T-helper 9 cell (primary cell): ENCODE results near the gene SERP2.
"Not testable (repeated sequence)": the region's sequence is repeated elsewhere in the genome, so short reads cannot be mapped to it uniquely, and the experiment has no call there.

Source experiments
- DNase-seq: peaks from one replicate; pipeline ENCODE4 v3.0.0-alpha.2; 2020
- total RNA-seq, 2 donors: gene quantifications; one replicate each; lab custom pipeline; 2026; lab: John Stamatoyannopoulos, UW

SERP2 gene
- total RNA-seq, result 0 to 0.07 reads per million in 2 donors

GRCh38 chr13:44373601-44374347, at the start of gene SERP2:
Gene SERP2, plus strand, starts transcription at chr13:44373824. Its CDS starts 202 bp downstream, at chr13:44374026.
- DNase-seq, result no peak

- no peak for DNase-seq
These were observed 46.7 kb upstream of the SERP2 start for GRCh38 chr13:44326961-44327360.

- DNase-seq, result not testable (repeated sequence)
These were observed 44.6 kb upstream of the SERP2 start for GRCh38 chr13:44329041-44329440.

GRCh38 chr13:44329909-44330545, 43.6 kb upstream of the SERP2 start:
- no peak for DNase-seq

GRCh38 chr13:44331446-44331845, 42.2 kb upstream of the SERP2 start:
- DNase-seq, result no peak

GRCh38 chr13:44331912-44332851, 41.4 kb upstream of the SERP2 start:
- no peak for DNase-seq

- DNase-seq, result no peak
These were observed 39.5 kb upstream of the SERP2 start for GRCh38 chr13:44333950-44334655.

- no peak for DNase-seq
These were observed 38.9 kb upstream of the SERP2 start for GRCh38 chr13:44334751-44335150.

GRCh38 chr13:44336934-44337333, 36.7 kb upstream of the SERP2 start:
- DNase-seq, result no peak

- no peak for DNase-seq
These were observed 36.0 kb upstream of the SERP2 start for GRCh38 chr13:44337581-44337980.

- no peak for DNase-seq
These were observed 33.1 kb upstream of the SERP2 start for GRCh38 chr13:44340508-44340907.

- no peak for DNase-seq
These were observed 30.9 kb upstream of the SERP2 start for GRCh38 chr13:44342741-44343140.

GRCh38 chr13:44346534-44346933, 27.1 kb upstream of the SERP2 start:
- DNase-seq, result no peak

GRCh38 chr13:44347301-44347700, 26.3 kb upstream of the SERP2 start:
- DNase-seq, result no peak

- no peak for DNase-seq
These were observed 25.7 kb upstream of the SERP2 start for GRCh38 chr13:44347949-44348348.

- DNase-seq, result no peak
These were observed 22.7 kb upstream of the SERP2 start for GRCh38 chr13:44350775-44351504.

GRCh38 chr13:44351505-44351854, 22.1 kb upstream of the SERP2 start:
- no peak for DNase-seq

- DNase-seq, result no peak
These were observed 21.4 kb upstream of the SERP2 start for GRCh38 chr13:44352202-44352601.

- no peak for DNase-seq
These were observed 21.0 kb upstream of the SERP2 start for GRCh38 chr13:44352671-44353070.

- DNase-seq, result no peak
These were observed 19.3 kb upstream of the SERP2 start for GRCh38 chr13:44354331-44354730.

GRCh38 chr13:44354884-44355283, 18.7 kb upstream of the SERP2 start:
- DNase-seq, result no peak

- no peak for DNase-seq
These were observed 18.0 kb upstream of the SERP2 start for GRCh38 chr13:44355621-44356020.
